ENCODE results near the gene BIN1.

- TF ChIP-seq CTCF (IDR thresholded peaks at IDR 0.05) (no peak), ZBTB21 (CRISPR knock-in tag; IDR thresholded peaks at IDR 0.05; ENCODE audit: borderline replicate concordance) (no peak), PRDM15 (CRISPR knock-in tag; IDR thresholded peaks at IDR 0.05) (no peak), TEAD4 (CRISPR knock-in tag; IDR thresholded peaks at IDR 0.05) (no peak), RORB (CRISPR knock-in tag; IDR thresholded peaks at IDR 0.05) (no peak), FOXP1 (CRISPR knock-in tag; IDR thresholded peaks at IDR 0.05; ENCODE audit: borderline replicate concordance) (no peak), PREB (CRISPR knock-in tag; IDR thresholded peaks at IDR 0.05; ENCODE audit: borderline replicate concordance) (no peak), ZNF416 (CRISPR knock-in tag; IDR thresholded peaks at IDR 0.05) (no peak), MYBL2 (CRISPR knock-in tag; IDR thresholded peaks at IDR 0.05) (no peak), MAX (CRISPR knock-in tag; IDR thresholded peaks at IDR 0.05) (no peak)
Measured at GRCh38 chr2:127129937-127130336, 23.0 kb upstream of the BIN1 start.
